ENCODE measurements around the gene RTP2.

- TF ChIP-seq POLR2A (IDR thresholded peaks at IDR 0.05) (peak; percentile 53), CTCF (IDR thresholded peaks at IDR 0.05) (peak; percentile 96 to 98 (median 97))
Observed at GRCh38 chr3:187739561-187740332, 37.4 kb upstream of the RTP2 start.

Data from gastroesophageal sphincter (tissue), 3 donors.